Right renal pelvis (tissue), 4 donors: ENCODE measurements around the gene LIN7C. TPM values are rescaled to one million over a fixed set of nuclear protein-coding genes. Genes with fewer than 3 reads are reported as not detected.

Source experiments
- DNase-seq, 4 donors: peaks; one replicate each; pipeline ENCODE4 v3.0.0-alpha.2; 2013; ENCODE audit warnings: low read depth in 4 of 4, low spot score in 3 of 4, missing footprints in 1 of 4
- polyA plus RNA-seq, 4 donors: library from polyadenylated mRNA; unstranded; fragments of 120-200 nt; gene quantifications; one replicate each; pipeline ENCODE4 v1.2.1, GENCODE V29; 2013; ENCODE audit not compliant: insufficient read length in 4 of 4

Gene LIN7C
- polyA plus RNA-seq, 4 donors: 19.9 to 32.0 (median 29.3) TPM

GRCh38 chr11:27512238-27512637 is 5.7 kb upstream of the LIN7C start:
- no peak for DNase-seq

DNA sequence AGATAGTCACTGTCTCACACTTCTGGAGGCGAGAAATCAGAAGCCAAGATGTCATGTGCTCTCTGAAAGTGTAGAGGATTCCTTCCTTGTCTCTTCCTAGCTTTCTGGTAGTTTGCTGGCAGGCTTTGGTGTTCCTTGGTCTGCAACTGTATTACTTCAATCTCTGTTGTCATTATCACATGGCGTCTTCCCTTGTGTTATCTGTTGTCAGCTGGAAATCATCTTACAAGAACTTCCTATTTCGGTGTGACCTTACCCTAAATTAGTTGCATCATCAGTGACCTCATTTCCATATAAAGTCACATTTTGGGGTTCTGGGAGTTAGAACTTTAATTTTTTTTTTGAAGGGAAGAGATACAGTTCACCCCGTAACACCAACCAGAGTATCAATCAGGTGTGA is 3.3 kb upstream of the LIN7C start:
- no peak for DNase-seq

- no peak for DNase-seq
Measured at GRCh38 chr11:27507557-27508322, 1.2 kb upstream of the LIN7C start.

- no peak for DNase-seq
Measured at GRCh38 chr11:27505781-27506180, 788 bp downstream of the LIN7C start.

DNA sequence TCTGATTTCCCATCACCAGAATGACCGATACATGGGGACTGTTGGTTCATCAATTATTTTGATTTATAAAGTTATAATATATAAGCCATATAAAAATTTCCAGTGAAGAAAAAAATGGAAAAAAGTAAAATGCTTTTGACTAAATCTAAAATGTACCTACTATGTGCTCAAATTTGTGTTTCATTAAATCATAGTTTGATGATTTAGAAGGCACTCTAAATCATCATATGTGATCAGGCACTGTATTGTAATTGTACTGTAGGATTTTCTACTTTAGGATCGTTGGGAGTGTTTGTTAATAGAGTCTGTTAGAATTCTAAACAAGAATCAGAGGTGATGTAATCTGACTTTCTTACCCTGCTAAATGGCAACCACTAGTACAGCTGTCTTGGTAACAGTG is 2.4 kb downstream of the LIN7C start:
- no peak for DNase-seq

GRCh38 chr11:27501100-27501499 is 5.5 kb downstream of the LIN7C start:
- no peak for DNase-seq

DNA sequence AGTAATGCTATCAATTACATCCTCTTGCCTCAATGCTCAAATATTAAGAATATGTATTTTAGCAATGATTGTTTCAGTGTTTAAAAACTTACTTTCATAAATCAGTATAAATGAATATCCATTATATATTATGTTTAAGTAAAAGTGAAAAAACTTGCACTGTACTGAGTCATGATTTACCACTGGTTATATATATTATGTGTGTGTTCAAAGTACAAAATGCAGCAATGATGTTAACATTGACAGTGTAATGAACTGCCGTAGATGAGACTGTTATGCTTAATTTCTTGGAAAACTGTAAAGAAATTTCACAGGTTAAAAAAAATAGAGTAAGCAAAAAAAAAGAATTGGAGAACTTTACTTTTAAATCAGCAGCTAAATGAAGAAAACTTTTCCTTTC is 8.7 kb downstream of the LIN7C start:
- no peak for DNase-seq

GRCh38 chr11:27497284-27497866 is 9.2 kb downstream of the LIN7C start:
- no peak for DNase-seq

DNA sequence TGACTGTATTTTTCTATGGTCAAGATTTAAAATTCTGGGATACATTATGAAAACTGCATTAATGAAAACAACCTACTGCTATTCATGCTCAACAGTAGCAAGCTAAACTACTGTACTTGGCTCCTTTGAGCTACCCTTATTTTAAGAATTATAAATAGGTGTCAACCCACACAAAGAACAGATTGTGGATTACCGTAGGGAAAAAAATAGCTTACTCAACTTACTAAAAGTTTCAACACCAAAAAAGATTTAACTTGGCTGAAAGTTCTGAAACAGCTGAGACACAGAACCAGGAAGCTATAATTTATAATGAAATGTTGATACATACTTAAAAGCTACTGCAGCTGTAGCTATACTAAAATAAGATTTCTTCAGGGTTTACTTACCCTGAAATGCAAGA is 10.1 kb downstream of the LIN7C start:
- no peak for DNase-seq

DNA sequence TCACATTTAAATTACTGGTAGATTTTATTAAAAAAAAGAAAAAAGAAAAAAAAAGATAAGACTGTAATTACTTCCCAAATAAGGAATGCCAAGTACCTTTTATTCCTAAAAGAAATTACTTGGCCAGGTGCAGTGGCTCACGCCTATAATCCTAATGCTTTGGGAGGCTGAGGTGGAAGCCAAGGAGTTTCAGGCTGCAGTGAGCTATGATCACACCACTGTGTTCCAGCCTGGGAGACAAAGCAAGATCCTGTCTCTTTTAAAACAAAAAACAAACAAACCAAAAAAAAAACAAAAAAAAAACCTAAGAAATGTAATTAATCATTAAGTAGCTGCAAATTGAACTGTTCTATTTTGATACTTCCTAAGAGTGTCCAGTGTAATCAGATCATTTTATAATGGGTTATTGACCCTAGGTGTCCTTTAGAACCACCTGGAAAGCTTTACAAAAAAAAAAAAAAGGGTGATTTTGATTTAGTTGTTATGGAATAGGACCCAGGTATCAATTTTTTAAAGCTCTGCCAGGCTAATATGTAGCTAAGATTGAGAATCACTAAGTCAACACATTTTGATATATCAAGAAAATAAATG is 10.8 kb downstream of the LIN7C start:
- DNase-seq: no peak

GRCh38 chr11:27489092-27489491 is 17.5 kb downstream of the LIN7C start:
- no peak for DNase-seq

DNA sequence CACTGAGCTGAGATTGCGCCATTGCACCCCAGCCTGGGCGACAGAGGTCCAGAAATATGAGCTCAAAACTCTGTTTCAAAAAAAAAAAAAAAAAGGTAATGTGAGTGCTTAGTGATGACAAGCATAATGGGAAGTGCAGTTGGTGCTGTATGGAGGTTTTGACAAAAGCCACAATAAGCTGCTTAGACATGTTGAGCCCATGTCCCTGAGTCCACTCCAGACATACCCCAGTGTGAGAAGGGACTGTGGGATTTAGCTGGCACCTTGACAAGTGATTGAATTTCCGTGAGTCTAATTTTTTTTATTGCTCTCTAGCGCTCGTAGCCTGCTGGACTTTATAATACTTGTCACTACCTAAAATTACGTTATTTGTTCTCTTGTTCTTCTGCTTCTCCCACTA is 18.9 kb downstream of the LIN7C start:
- DNase-seq: no peak

DNA sequence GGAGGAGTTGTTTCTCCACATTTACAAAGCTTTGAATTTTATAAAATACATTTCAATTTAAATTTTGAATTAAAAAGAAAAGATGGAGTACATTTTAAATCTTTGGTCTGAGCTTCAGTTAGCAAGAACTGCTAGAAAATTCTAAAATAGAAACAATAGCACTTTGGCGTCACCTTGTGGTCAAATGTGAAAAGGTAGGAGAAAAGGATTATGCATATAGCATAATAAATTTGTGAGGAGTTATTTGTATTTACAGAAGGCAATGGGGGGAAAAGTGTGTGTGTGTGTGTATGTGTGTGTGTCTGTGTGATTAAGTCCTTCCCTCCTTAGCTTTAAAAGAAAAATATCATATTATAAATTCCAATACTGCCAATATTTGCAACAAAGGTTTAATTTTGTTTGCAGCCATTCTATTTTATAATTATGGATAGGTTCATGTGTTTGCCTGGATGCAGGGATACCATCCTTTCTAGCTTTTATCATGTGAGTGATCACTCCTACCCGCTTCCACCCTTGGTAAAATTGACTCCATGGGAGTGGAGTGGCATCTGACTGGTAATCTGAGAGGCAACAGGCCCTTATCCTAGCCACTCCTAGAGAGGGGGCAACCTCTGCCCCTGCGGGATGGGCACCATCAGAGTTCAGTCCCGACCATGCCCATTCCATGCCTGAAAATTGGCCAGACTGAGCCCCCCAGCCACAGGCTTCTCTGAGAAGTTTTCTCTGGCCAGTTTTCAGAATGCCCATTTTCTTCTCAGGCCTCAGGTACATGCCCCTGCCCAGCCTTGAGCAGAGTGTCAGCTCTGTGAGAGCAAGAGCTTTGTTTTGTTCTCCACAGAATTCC is 20.4 kb downstream of the LIN7C start:
- DNase-seq: peak in 1 of 4 donors; percentile 58

GRCh38 chr11:27482793-27483192 is 23.8 kb downstream of the LIN7C start:
- no peak for DNase-seq

DNA sequence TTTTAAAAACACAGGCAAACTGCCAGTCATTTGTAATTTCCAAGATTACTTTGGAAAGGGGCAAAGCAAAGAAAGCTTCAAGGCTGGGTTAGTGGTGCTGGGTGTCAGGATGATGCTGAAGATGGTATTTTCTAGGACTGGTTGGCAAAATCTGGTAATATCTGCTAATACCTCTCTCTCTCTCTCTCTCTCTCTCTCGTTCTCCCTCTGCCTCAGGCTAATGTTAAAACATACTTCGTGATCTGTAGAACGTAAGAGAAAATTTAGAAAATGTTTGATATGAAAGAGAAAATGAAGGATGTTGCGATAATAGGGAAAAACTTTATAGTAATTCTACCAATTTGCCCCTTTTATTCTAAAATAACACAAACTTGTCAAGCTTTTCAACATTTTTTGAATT is 24.6 kb downstream of the LIN7C start:
- no peak for DNase-seq

DNA sequence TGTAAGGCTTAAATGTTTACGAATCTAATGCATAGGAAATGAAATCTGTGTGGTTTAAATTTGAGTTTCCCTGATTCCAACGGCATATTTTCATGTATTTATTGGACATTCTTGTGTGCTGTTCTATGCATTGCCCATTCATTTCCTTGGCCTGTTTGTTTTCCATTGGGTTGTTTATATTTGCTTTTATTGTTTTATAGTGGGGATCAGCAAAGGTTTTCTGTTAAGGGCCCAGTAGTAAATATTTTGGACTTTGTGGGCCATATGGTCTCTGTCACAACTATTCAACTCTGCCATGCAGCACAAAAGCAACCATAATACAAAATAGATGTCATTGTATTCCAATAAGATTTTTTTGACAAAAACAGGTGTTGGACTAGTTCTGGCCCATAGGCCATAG is 28.7 kb downstream of the LIN7C start:
- no peak for DNase-seq

- no peak for DNase-seq
Measured at GRCh38 chr11:27477243-27477642, 29.3 kb downstream of the LIN7C start.

GRCh38 chr11:27475622-27476021 is 30.9 kb downstream of the LIN7C start:
- no peak for DNase-seq

DNA sequence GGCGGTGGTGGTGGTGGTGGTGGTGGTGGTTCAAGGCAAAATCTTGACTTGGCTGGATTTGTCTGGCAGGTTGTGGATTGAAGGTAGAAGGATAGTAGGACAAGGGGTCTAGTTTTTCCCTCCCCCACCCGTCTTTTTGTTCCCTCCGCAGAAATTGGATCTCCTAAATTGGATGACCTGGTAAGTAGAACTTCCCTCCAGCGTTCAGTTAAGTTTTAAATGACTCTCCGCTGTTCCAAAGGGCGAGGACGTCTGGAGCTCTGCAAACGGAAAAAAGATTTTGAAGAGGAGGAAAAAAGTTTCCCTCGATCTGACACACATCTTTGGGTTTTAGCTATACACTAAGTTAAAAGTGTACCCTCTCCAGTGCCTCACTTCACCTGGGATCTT is 33.6 kb downstream of the LIN7C start:
- DNase-seq: no peak

GRCh38 chr11:27472398-27473016 is 34.1 kb downstream of the LIN7C start, which contains the start of gene LGR4:
TSS of gene LGR4 (minus strand) at chr11:27472790. CDS start at chr11:27472302, 488 bp downstream.
- peak; percentile 84 to 96 (median 92) for DNase-seq
